ENCODE measurements around the gene MCFD2.

Gene MCFD2

DNA sequence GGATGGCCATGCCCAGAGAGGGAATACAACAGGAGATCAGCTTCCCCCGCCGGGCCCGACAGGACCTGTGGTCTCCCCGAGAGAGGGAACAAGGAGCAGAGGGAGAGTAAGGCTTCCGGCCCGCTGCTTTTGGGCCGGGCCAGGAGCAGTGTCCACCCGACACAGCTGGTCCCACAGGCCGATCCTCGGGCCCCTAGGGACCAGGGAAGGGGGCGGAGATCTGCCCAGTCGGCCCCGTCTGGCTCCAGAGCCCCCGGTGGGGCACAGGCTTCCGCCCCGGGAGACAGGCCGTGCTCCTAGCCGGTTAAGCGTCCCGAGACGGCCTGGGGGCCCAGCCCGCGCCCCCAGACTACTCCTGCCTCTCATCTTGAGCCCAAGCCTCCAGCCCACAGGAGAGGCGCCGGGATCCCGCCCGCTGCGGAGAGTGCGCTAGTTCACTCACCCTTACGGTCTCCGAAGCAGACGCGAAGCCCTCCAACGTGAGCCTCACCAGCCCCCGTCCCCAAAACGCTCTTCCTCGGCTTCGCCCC lies at the start of gene MCFD2:
TSS of gene MCFD2 (minus strand) at position 526 of the 530 bp plus-strand sequence. CDS start 6,635 bp downstream, outside the sequence.
- Histone ChIP-seq H3K9ac (ENCODE audit: low read length) (peak within 1 kb of the TSS; percentile 89), H3K27me3 (ENCODE audit: low read depth, low read length) (no peaks in the 10 kb centered on the region), H3K4me2 (ENCODE audit: low read length) (peak within 1 kb of the TSS; percentile 95), H2AFZ (ENCODE audit: low read depth, low read length) (peak within 1 kb of the TSS; percentile 76), H3K79me2 (ENCODE audit: low read length) (peaks cover 54% of the 10 kb centered on the region), H4K20me1 (ENCODE audit: insufficient read depth, low read length) (peaks cover 14% of the 10 kb centered on the region), H3K36me3 (replicated peaks; ENCODE audit: low read depth, low read length) (peaks cover 13% of the 10 kb centered on the region), H3K27ac (ENCODE audit: low read length) (peak within 1 kb of the TSS; percentile 68), H3K9me3 (ENCODE audit: insufficient read depth, low read length) (no peaks in the 10 kb centered on the region), H3K4me1 (ENCODE audit: low read length) (peaks cover 32% of the 10 kb centered on the region), H3K4me3 (ENCODE audit: low read length) (peak within 1 kb of the TSS; percentile 97)
- TF ChIP-seq, protein P1, sequence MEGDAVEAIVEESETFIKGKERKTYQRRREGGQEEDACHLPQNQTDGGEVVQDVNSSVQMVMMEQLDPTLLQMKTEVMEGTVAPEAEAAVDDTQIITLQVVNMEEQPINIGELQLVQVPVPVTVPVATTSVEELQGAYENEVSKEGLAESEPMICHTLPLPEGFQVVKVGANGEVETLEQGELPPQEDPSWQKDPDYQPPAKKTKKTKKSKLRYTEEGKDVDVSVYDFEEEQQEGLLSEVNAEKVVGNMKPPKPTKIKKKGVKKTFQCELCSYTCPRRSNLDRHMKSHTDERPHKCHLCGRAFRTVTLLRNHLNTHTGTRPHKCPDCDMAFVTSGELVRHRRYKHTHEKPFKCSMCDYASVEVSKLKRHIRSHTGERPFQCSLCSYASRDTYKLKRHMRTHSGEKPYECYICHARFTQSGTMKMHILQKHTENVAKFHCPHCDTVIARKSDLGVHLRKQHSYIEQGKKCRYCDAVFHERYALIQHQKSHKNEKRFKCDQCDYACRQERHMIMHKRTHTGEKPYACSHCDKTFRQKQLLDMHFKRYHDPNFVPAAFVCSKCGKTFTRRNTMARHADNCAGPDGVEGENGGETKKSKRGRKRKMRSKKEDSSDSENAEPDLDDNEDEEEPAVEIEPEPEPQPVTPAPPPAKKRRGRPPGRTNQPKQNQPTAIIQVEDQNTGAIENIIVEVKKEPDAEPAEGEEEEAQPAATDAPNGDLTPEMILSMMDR (IDR thresholded peaks at IDR 0.05; ENCODE audit: low read depth, low read length): no peak
- TF ChIP-seq EZH2phosphoT487 (IDR thresholded peaks at IDR 0.05; ENCODE audit: low read depth): no peak

DNA sequence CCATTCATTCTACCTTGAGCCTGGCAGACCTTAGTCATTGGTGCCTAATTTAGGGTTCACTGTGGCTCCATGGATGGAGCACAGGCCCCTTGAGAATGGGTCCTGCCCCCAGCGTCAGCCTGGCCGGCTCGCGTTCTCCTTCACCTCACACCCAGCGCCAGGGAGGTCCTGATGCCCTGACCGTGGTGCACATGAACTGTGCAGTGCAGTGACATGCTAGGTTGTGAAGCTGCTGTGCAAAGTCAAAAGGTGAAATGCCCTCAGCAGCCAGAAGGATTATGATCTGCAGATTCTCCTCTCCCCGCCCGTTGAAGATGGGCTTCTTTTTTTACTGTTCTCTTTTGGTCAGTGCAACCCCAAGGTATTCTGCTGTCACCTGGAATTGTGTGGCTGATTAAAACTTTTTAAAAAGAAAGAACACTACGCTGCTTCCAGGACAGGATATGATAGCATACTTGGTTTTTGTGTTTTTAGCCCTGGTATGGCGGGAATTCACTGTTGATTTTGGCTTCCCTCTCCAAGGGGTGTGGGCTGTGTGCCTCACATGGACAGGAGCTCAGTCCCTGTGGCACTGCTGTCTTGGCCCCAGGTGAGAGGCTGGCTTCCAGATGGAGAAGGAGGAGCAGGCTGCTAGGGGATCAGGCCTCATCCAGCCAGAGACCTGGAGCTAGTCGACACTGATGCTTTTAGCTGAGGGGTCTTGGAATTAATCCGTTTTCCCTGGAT lies 49.4 kb upstream of the MCFD2 start:
- Histone ChIP-seq H3K4me1 (ENCODE audit: low read length) (peaks cover 12% of the 10 kb centered on the region), H3K4me3 (ENCODE audit: low read length) (no peak overlapping the region), H2AFZ (ENCODE audit: low read depth, low read length) (no peak overlapping the region), H3K79me2 (ENCODE audit: low read length) (peaks cover 30% of the 10 kb centered on the region), H3K27me3 (ENCODE audit: low read depth, low read length) (no peaks in the 10 kb centered on the region), H3K4me2 (ENCODE audit: low read length) (no peak overlapping the region), H3K9me3 (ENCODE audit: insufficient read depth, low read length) (no peaks in the 10 kb centered on the region), H3K36me3 (replicated peaks; ENCODE audit: low read depth, low read length) (peaks cover 25% of the 10 kb centered on the region), H4K20me1 (ENCODE audit: insufficient read depth, low read length) (peaks cover 2% of the 10 kb centered on the region), H3K9ac (ENCODE audit: low read length) (no peak overlapping the region), H3K27ac (ENCODE audit: low read length) (no peak overlapping the region)
- TF ChIP-seq, protein P1 (IDR thresholded peaks at IDR 0.05; ENCODE audit: low read depth, low read length): no peak
- TF ChIP-seq EZH2phosphoT487 (IDR thresholded peaks at IDR 0.05; ENCODE audit: low read depth): no peak

DNA sequence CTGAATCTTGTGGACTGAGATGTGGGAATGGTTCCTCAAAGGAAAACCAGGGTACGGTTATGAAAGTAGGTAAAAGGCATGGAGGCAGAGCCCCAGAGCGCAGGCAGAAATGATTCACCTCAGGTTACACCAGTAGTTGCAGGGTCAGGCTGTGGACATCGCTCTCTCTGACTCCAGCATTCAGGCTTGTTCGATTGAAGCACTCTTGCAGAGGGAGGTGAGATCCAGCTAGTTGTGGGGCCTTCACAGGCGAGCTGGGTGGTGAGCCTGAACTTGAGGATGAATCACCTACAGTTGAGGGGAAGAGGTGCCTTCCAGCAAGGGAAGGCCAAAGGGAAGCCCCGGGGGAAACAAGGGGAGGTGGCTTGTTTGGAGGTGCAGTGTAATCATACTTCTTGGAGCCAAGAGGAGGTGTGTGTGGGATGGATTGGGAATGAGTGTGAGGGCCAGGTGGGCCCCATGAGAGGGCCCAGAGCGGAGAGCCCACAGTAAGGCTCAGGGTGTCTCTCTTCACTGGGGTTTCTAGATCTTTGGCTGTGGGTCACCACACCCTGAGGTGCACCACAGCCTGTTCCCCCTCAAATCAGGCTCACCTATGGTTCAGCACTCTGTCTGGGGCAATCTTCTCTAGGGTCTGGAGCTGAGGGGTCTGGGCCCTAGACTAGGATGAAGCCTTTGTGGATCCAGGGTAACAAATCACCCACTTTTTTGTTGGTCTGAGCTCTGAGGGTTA lies 48.5 kb upstream of the MCFD2 start:
- Histone ChIP-seq H3K4me2 (ENCODE audit: low read length) (no peak overlapping the region), H3K79me2 (ENCODE audit: low read length) (peaks cover 25% of the 10 kb centered on the region), H3K9me3 (ENCODE audit: insufficient read depth, low read length) (no peaks in the 10 kb centered on the region), H2AFZ (ENCODE audit: low read depth, low read length) (no peak overlapping the region), H3K4me3 (ENCODE audit: low read length) (no peak overlapping the region), H3K4me1 (ENCODE audit: low read length) (peaks cover 7% of the 10 kb centered on the region), H3K27me3 (ENCODE audit: low read depth, low read length) (no peaks in the 10 kb centered on the region), H3K27ac (ENCODE audit: low read length) (no peak overlapping the region), H3K9ac (ENCODE audit: low read length) (no peak overlapping the region), H4K20me1 (ENCODE audit: insufficient read depth, low read length) (peaks cover 4% of the 10 kb centered on the region), H3K36me3 (replicated peaks; ENCODE audit: low read depth, low read length) (peaks cover 32% of the 10 kb centered on the region)
- TF ChIP-seq, protein P1 (IDR thresholded peaks at IDR 0.05; ENCODE audit: low read depth, low read length): no peak
- TF ChIP-seq EZH2phosphoT487 (IDR thresholded peaks at IDR 0.05; ENCODE audit: low read depth): no peak

DNA sequence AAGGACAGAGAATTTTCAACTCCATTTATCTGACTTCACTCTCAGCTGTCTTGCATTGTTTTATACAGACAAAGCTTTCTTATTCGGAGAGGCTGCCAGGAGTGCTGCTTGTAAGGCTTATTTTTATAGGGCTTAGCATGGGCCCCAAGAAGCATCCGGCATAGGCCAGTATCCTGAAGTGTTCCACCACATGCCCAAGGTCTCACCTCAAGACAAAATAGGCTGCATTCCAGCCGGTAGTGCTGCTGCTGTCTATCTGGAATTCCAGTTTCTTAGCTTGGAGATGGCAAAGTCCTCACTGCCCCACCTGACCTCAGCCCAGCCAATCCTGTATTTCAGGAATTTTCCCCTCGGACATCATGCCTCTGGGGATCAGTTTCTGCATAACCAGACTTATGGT lies 47.6 kb upstream of the MCFD2 start:
- H3K4me3 ChIP-seq (ENCODE audit: low read length): no peak overlapping the region
- no peaks in the 10 kb centered on the region for H3K27me3 ChIP-seq (ENCODE audit: low read depth, low read length)
- no peak overlapping the region for H2AFZ ChIP-seq (ENCODE audit: low read depth, low read length)
- H3K4me1 ChIP-seq (ENCODE audit: low read length): peaks cover 7% of the 10 kb centered on the region
- H4K20me1 ChIP-seq (ENCODE audit: insufficient read depth, low read length): peaks cover 4% of the 10 kb centered on the region
- H3K9ac ChIP-seq (ENCODE audit: low read length): no peak overlapping the region
- peaks cover 23% of the 10 kb centered on the region for H3K79me2 ChIP-seq (ENCODE audit: low read length)
- peaks cover 36% of the 10 kb centered on the region for H3K36me3 ChIP-seq (replicated peaks; ENCODE audit: low read depth, low read length)
- TF ChIP-seq, protein P1 (IDR thresholded peaks at IDR 0.05; ENCODE audit: low read depth, low read length): no peak
- TF ChIP-seq EZH2phosphoT487 (IDR thresholded peaks at IDR 0.05; ENCODE audit: low read depth): no peak
- no peak overlapping the region for H3K27ac ChIP-seq (ENCODE audit: low read length)
- no peaks in the 10 kb centered on the region for H3K9me3 ChIP-seq (ENCODE audit: insufficient read depth, low read length)
- H3K4me2 ChIP-seq (ENCODE audit: low read length): no peak overlapping the region

Data from OCI-LY3 (cell line).